Hepatocyte (in vitro differentiated cells): ENCODE measurements around the gene PYCR2. TPM values are rescaled to one million over a fixed set of nuclear protein-coding genes. Genes with fewer than 3 reads are reported as not detected.

Experiments used
- DNase-seq: peaks from one replicate; pipeline ENCODE4 v3.0.0-alpha.2; 2016; ENCODE audit warnings: low spot score
- H2AFZ ChIP-seq: fragments of 200-600 bp; sonication (generic); 2 replicates; pipeline ENCODE4 v1.6.0; 2016; ENCODE audit warnings: antibody characterized with exemption, mild to moderate bottlenecking
- H3K27ac ChIP-seq: fragments of 200-600 bp; sonication (generic); 2 replicates; pipeline ENCODE4 v1.5.1; 2016; ENCODE audit warnings: mild to moderate bottlenecking
- H3K27me3 ChIP-seq: fragments of 200-600 bp; sonication (generic); 2 replicates; pipeline ENCODE4 v1.6.1; 2016
- H3K36me3 ChIP-seq: fragments of 200-600 bp; sonication (generic); replicated peaks from 2 replicates; pipeline ENCODE4 v1.5.1; 2016; ENCODE audit warnings: low read depth; ENCODE audit not compliant: insufficient read depth
- H3K4me1 ChIP-seq: fragments of 200-600 bp; sonication (generic); 2 replicates; pipeline ENCODE4 v1.5.1; 2016; ENCODE audit warnings: mild to moderate bottlenecking, moderate library complexity; ENCODE audit not compliant: insufficient read depth
- H3K4me2 ChIP-seq: fragments of 200-600 bp; sonication (generic); 2 replicates; pipeline ENCODE4 v1.6.0; 2016
- H3K4me3 ChIP-seq: fragments of 200-600 bp; sonication (generic); 2 replicates; pipeline ENCODE4 v1.5.1; 2016; ENCODE audit warnings: mild to moderate bottlenecking
- H3K79me2 ChIP-seq: fragments of 200-600 bp; sonication (generic); 2 replicates; pipeline ENCODE4 v1.6.0; 2017; ENCODE audit warnings: mild to moderate bottlenecking
- H3K9me2 ChIP-seq: fragments of 200-600 bp; sonication (generic); replicated peaks from 2 replicates; pipeline ENCODE4 v1.6.0; 2017; ENCODE audit warnings: mild to moderate bottlenecking; ENCODE audit not compliant: insufficient read depth
- H3K9me3 ChIP-seq: fragments of 200-600 bp; sonication (generic); 2 replicates; pipeline ENCODE4 v1.5.1; 2016; ENCODE audit warnings: low read depth, mild to moderate bottlenecking
- H4K20me1 ChIP-seq: fragments of 200-600 bp; sonication (generic); 2 replicates; pipeline ENCODE4 v1.6.0; 2016; ENCODE audit warnings: mild to moderate bottlenecking; ENCODE audit not compliant: insufficient read depth, poor library complexity, severe bottlenecking
- EZH2 ChIP-seq: fragments of 200-600 bp; sonication (generic); IDR thresholded peaks from 2 replicates; pipeline ENCODE4 v1.6.1; 2016; ENCODE audit warnings: antibody characterized with exemption, mild to moderate bottlenecking, borderline replicate concordance
- EZH2phosphoT487 ChIP-seq: fragments of 200-600 bp; sonication (generic); IDR thresholded peaks from one replicate; pipeline ENCODE4 v1.6.1; 2018; ENCODE audit warnings: antibody characterized with exemption, mild to moderate bottlenecking, low read depth, moderate library complexity; ENCODE audit not compliant: unreplicated experiment, severe bottlenecking
- WGBS: methylation state at CpG from one replicate; pipeline ENCODE4 v1.1.6; 2016; ENCODE audit warnings: low lambda C conversion rate; ENCODE audit errors: missing lambda C conversion rate; 5-methylcytosine and 5-hydroxymethylcytosine counted together
- polyA plus RNA-seq: library from polyadenylated mRNA; unstranded; fragments of >200 nt; fragmentation: Nextera tagmentation; extraction: Ambion mirVana; gene quantifications from 2 replicates; pipeline ENCODE4 v1.2.1, GENCODE V29; 2016
- total RNA-seq: library from RNA; depleted of rRNA; stranded (reverse); fragments of >200 nt; gene quantifications from 2 replicates; pipeline ENCODE4 v1.2.3, GENCODE V29; 2014
- TF ChIP-seq, protein P1 (sequence below): fragments of 200-600 bp; sonication (generic); IDR thresholded peaks from 2 replicates; pipeline ENCODE4 v1.5.1; 2016; ENCODE audit warnings: antibody characterized with exemption, mild to moderate bottlenecking; ENCODE audit not compliant: poor library complexity

Gene PYCR2
- total and polyA plus RNA-seq, 2 experiments from 2014 or later = 33.5 to 49.2 TPM

DNA sequence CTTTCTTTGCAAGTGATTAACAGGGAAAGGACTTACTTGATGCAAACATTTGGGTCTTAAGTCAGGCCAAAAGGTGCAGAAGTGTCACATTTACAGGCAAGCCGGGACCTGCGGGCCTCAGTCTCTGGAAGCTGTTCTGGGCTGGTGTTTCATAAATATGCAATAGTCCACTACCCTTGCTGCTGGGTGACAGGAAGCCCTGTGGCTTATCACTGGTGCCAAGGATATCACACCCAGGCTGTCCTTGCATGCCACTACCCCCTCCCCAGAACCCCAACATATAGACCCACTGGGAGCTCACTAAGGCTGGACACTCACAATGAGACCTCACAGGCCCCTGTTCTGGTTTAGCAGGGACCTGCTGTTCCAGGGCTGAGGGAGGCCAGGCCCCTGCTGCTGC, 20.3 kb upstream of the PYCR2 start:
- H3K79me2 ChIP-seq = no peaks in the 10 kb centered on the region
- WGBS = 83% methylated on average over 2 of the region's 2 CpGs
- no peaks in the 10 kb centered on the region for H3K36me3 ChIP-seq
- no peaks in the 10 kb centered on the region for H4K20me1 ChIP-seq
- no peak overlapping the region for H3K27ac ChIP-seq
- H3K4me1 ChIP-seq = peaks cover 5% of the 10 kb centered on the region
- no peaks in the 10 kb centered on the region for H3K9me2 ChIP-seq
- TF ChIP-seq EZH2 (no peak), EZH2phosphoT487 (no peak)
- TF ChIP-seq, protein P1, sequence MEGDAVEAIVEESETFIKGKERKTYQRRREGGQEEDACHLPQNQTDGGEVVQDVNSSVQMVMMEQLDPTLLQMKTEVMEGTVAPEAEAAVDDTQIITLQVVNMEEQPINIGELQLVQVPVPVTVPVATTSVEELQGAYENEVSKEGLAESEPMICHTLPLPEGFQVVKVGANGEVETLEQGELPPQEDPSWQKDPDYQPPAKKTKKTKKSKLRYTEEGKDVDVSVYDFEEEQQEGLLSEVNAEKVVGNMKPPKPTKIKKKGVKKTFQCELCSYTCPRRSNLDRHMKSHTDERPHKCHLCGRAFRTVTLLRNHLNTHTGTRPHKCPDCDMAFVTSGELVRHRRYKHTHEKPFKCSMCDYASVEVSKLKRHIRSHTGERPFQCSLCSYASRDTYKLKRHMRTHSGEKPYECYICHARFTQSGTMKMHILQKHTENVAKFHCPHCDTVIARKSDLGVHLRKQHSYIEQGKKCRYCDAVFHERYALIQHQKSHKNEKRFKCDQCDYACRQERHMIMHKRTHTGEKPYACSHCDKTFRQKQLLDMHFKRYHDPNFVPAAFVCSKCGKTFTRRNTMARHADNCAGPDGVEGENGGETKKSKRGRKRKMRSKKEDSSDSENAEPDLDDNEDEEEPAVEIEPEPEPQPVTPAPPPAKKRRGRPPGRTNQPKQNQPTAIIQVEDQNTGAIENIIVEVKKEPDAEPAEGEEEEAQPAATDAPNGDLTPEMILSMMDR = no peak
- no peak overlapping the region for H3K4me3 ChIP-seq
- H2AFZ ChIP-seq = no peak overlapping the region
- H3K9me3 ChIP-seq = no peaks in the 10 kb centered on the region
- no peak for DNase-seq
- no peak overlapping the region for H3K4me2 ChIP-seq
- peaks cover 15% of the 10 kb centered on the region for H3K27me3 ChIP-seq

DNA sequence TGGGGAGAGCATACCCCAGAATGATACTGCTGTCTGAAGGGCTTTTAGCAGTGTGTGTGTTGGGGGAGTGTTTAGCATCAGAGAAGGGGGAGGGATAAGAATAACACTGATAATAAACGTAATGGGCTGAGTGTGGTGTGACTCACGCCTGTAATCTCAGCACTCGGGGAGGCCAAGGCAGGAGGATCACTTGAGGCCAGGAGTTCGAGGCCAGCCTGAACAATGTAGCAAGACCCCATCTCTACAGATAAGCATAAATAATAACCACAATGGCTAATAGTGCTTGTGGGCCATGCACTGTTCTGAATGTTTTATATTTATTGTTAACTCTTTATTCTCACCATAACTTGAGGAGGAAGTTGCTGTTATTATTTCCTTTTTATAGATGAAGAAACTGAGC, 19.5 kb upstream of the PYCR2 start:
- no peaks in the 10 kb centered on the region for H3K79me2 ChIP-seq
- H2AFZ ChIP-seq = no peak overlapping the region
- H3K27ac ChIP-seq = no peak overlapping the region
- no peak overlapping the region for H3K4me2 ChIP-seq
- TF ChIP-seq EZH2 (no peak), EZH2phosphoT487 (no peak)
- TF ChIP-seq, protein P1 = no peak
- H3K27me3 ChIP-seq = peaks cover 8% of the 10 kb centered on the region
- no peaks in the 10 kb centered on the region for H4K20me1 ChIP-seq
- no peak for DNase-seq
- no peaks in the 10 kb centered on the region for H3K9me2 ChIP-seq
- peaks cover 5% of the 10 kb centered on the region for H3K4me1 ChIP-seq
- WGBS = 83% methylated on average over 4 of the region's 4 CpGs
- no peaks in the 10 kb centered on the region for H3K9me3 ChIP-seq
- H3K4me3 ChIP-seq = no peak overlapping the region
- no peaks in the 10 kb centered on the region for H3K36me3 ChIP-seq

DNA sequence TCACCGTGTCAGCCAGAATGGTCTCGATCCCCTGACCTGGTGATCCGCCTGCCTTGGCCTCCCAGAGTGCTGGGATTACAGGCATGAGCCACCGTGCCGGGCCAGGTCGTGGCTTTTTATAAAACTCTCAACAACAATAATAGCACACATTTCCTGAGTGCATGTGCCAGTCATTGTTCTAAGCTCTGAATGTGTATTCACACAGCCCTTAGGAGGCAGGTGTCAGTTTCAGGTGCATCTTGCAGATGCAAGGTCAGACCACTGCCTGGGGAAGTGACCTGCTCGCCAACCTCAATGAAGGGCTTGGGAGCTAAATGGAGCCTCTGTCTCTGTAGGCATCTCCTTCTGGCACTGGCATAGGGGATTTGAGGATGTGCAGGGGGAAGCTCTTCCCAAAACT, 18.5 kb upstream of the PYCR2 start:
- no peaks in the 10 kb centered on the region for H3K36me3 ChIP-seq
- H3K4me1 ChIP-seq = peaks cover 5% of the 10 kb centered on the region
- H4K20me1 ChIP-seq = no peaks in the 10 kb centered on the region
- no peak overlapping the region for H2AFZ ChIP-seq
- H3K9me2 ChIP-seq = no peaks in the 10 kb centered on the region
- H3K79me2 ChIP-seq = no peaks in the 10 kb centered on the region
- no peak overlapping the region for H3K4me2 ChIP-seq
- TF ChIP-seq EZH2 (no peak), EZH2phosphoT487 (no peak)
- TF ChIP-seq, protein P1 = no peak
- H3K27me3 ChIP-seq = peaks cover 1% of the 10 kb centered on the region
- H3K4me3 ChIP-seq = no peak overlapping the region
- DNase-seq = no peak
- 74% methylated on average over 7 of the region's 7 CpGs for WGBS
- no peak overlapping the region for H3K27ac ChIP-seq
- no peaks in the 10 kb centered on the region for H3K9me3 ChIP-seq

DNA sequence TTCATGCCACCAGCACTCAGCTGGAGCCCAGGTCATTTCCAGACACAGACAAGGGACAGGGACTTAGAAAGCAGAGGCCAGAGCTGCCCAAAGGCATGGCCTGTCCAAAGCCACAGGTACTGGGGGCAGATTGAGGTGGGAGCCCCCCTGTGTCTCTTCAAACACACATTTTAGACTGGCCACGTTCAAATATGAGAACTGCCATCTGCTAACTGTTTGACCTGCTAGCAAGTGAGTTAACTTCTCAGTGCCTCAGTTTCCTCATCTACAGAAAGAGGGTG, 17.8 kb upstream of the PYCR2 start:
- H3K4me1 ChIP-seq = peaks cover 5% of the 10 kb centered on the region
- no peak overlapping the region for H3K4me3 ChIP-seq
- no peak overlapping the region for H3K4me2 ChIP-seq
- no peaks in the 10 kb centered on the region for H3K36me3 ChIP-seq
- H3K9me3 ChIP-seq = no peaks in the 10 kb centered on the region
- no peak for TF ChIP-seq EZH2
- no peak for TF ChIP-seq EZH2phosphoT487
- H3K27me3 ChIP-seq = no peaks in the 10 kb centered on the region
- no peak for DNase-seq
- no peak overlapping the region for H3K27ac ChIP-seq
- no peak overlapping the region for H2AFZ ChIP-seq
- no peaks in the 10 kb centered on the region for H3K79me2 ChIP-seq
- no peaks in the 10 kb centered on the region for H4K20me1 ChIP-seq
- H3K9me2 ChIP-seq = no peaks in the 10 kb centered on the region
- WGBS = 79% methylated on average over 1 of the region's 1 CpG
